HG02642 (cell line): Measurements from ENCODE around the gene ACTG2.
"Not testable (repeated sequence)": the region's sequence is repeated elsewhere in the genome, so short reads cannot be mapped to it uniquely, and the experiment has no call there.

Source experiments
- ATAC-seq: cut with Tn5 transposase; IDR thresholded peaks from one replicate; pipeline ENCODE4 v1.9.1; 2021; ENCODE audit warnings: mild to moderate bottlenecking; ENCODE audit not compliant: unreplicated experiment, poor library complexity

The ACTG2 gene

DNA sequence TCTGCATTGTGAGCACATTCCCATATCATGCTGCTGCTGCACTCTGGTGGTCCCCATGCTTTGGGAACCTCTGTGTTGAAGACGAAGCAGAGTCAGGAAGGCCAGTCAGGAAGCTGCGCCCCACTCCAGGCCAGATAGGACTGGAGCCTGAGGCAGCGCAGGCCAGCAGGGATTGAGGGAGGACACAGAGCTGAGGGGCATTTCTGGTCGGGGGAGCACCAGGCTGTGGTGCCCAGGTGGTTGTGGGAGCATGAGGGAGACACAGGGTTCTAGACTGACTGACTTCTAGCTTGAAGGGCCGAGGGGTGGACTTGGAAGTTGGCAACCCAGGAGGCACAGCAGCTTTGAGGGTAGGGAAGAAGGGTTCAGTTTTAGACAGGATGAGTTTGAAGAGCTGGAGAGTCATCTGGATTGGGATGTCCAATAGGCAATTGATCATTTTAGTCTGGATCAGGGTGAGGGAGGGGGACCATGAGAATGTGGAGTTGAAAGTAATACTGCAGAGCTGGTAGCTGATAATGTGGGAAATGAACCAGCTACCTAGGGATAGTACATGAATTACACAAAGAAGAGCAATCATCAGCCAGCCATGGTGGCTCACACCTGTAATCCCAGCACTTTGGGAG lies 1.4 kb upstream of the ACTG2 start:
- no peak for ATAC-seq

DNA sequence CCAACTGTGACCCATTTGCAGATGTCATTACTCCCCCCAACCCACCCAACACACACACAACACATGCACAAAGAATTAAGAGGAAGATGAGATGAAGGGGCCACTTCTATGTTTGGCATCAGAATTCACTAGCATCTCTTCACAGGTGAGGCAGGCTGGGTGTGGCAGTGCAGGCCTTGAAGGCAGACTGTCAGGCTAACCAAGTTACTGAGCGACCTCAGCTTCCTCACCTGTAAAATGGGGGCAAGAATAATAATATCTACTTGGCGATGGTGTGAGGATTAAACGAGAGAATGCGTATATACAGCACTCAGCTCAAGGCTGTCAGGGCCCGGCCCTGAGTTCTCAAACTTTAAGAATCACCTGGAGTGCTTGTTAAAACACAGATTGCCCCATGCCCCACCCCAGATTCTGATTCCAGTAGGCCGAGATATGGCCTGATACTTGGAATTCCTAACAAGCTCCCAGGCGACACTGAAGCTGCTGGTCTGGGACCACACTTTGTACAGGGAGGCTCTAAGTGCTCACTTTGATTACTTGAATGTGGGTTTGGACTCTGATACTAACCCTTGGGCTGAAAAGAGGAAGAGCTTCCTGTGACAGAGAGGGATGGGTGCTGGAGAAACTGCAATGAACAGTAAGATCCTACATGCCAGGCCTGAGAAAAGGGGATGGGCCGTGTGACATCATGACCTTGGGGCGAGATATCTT lies 1.1 kb downstream of the ACTG2 start:
- ATAC-seq, result no peak

DNA sequence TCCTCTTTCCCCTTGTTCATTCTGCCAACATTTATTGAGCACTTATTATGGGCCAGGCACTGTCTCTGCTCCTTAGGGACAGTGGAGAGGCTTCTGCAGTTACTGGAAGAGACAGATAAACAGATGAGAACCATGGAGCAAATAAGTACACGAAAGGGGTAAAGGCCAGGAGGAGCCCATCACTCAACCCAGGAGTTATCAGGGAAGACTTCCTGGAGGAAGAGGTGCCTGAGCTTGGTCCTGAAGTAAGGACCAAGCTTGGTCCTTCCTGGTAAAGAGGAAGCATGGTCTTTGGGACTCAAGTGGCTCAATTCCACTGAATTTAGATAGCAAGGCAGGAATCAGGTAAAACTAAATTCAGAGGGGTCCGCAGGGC lies 1.7 kb downstream of the ACTG2 start:
- no peak for ATAC-seq

DNA sequence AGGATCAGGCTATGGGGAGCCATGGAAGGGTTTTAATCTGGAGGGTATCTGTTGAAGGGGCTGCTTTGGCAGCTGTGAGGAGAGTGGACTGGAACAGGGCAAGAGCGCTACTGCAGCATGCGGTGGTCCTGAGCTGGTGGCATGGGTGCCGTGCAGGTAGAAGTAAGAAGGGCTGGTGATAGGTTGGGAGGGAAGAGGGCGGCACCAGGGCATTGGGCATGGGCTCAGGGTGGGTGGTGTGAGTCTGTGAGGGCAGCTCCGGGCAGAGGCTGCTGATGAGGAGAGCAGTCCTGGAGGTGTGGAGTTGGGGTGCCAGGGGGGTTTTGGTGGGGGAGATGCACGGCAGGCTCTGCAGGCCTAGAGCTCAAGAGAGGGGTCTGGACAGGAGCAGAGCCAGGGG lies 2.1 kb downstream of the ACTG2 start:
- no peak for ATAC-seq

DNA sequence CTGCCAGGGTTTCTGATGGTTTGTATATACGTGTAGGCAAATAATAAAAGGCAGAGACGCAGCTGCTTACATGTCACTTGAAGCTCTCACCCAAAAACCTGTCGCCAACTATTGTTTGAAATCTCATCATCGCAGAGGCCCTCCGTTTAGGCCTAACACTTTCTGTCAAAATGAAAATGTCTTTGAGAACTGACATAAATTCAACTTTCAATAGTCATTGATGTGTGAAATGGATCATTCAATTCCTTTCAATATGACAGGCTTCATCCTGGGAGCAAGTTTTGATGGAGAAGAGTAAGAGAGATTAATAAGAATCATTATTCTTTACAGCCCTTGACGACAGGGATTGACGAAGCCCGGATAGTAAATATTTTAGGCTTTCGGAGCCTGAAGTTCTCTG lies 2.7 kb downstream of the ACTG2 start:
- no peak for ATAC-seq

DNA sequence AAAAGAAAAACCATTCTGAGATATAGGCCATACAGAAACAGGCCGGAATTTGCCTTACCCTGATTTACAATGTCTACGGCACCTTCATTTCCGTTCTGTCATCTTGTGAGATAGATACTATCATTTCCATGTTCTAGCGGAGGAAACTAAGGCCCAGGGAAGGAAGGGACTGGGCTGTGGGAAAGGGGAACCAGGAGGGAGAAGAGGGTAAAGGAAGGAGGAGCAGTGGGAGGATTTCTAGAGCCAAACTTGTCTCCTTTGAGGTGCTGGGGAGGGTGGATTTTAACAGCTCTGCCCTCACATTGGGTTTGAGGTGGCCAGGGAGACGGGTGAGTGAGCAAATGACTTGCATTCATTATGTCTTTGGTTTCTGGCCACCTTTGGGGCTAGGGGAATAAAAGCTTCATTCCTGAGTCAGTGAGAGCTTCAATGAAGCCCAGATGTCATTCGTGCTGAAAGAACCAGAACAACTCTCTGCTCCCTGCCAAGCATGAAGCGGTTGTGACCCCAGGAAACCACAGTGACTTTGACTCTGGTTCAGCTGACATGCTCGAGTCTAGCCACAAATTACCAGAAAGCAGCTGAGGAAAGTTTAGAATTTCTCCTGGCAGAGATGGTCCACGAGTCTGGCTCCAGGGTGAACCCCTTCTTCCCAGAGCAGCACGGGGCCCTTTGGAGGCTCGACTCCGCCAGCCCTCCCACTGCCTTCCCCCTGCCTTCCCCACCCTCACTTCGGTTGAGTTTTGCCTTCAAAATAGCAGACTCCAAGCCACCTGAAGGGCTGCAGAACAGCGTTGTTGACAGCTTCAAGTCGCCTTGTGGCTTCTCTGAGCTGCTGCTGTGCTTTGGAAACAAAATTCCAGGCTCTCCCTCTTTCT lies 3.8 kb downstream of the ACTG2 start:
- peak; percentile 64 for ATAC-seq

DNA sequence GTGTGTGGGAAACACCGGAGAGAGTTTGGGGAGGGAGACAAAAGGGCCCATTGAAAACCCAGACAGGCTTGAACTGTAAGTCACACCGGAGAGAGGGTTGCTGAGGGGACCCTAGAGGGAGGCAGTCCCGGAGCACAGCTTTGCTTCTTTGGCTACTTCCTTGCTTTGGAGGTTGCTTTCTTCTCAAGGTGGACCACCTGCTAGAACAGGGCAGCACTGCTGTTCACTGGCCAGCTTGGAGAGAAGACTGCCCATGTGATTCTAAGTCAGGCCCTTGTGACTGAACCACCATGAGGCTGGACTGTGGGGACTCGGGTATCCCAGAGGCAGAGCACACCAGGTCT lies 4.4 kb downstream of the ACTG2 start:
- no peak for ATAC-seq

DNA sequence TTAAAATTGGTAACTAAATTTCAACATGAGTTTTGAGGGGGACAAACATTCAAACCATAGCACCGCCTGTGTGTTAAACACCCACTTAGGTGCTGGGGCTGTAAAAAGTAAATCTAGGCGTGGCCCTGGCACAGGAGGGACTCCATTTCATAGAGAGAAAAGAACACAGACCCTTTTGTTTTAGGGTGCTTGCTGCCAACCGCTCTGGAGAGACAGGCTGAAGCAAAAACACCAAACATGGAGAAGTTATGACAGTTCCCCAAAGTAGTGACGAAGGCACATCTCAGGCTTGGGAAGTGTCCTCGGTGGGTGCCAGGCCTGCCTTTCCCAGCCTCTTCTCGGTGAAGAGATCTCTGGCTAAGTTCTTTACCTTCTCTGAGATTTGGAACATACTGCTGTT lies 5.1 kb downstream of the ACTG2 start:
- no peak for ATAC-seq

DNA sequence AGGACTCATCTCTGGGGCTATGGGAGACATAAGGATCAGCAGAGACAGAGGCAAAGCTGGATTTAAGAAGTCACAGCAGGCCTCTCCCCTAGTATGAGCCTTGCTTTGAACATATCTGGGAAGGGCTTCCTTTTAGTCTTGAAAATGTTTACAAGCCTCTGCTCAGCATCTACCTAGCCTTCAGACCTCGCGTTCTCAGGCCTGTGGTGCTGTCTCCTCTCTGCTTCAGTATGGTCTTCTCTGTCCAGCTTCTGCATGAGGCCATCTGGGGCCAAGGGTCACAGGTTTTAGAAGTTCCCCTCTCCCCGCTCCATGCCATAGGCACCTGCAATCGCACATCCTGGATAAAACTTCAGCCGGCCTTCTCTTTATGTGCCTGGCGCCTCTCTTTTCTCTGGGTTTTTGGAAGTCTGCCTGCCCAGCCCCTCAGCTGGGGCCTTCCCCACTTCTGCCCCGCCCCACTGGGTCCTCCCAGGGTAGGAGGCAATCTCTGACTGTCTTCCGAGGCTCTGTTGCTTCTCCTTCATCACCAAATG lies 7.1 kb downstream of the ACTG2 start:
- ATAC-seq, result no peak

DNA sequence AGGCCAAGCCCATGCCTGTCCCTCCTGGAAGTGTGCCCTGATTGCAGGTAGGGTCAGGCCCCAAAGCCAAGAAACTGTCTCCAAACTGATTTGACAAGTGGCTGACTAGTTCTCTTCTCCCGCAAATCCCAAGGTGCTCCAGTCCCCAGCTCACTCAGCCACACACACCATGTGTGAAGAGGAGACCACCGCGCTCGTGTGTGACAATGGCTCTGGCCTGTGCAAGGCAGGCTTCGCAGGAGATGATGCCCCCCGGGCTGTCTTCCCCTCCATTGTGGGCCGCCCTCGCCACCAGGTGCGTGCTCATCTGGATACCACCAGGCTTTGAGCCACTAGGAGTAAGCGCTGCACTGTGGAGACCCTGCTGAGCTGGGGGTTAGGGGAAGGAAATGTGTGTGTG lies 8.3 kb downstream of the ACTG2 start:
- no peak for ATAC-seq

DNA sequence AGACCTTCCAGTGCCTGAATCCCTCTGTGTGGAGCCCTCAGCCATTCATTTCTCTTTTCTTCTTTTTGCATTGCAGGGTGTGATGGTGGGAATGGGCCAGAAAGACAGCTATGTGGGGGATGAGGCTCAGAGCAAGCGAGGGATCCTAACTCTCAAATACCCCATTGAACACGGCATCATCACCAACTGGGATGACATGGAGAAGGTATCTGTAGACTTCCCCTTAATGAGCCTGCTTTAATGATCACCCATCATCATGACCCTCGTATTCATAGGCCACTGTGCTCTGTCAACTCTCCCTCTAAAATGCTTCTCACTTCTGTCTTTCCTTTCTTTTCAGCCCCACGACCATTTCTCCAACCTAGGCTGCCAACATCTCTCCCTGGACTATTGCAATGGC lies 9.5 kb downstream of the ACTG2 start:
- no peak for ATAC-seq

DNA sequence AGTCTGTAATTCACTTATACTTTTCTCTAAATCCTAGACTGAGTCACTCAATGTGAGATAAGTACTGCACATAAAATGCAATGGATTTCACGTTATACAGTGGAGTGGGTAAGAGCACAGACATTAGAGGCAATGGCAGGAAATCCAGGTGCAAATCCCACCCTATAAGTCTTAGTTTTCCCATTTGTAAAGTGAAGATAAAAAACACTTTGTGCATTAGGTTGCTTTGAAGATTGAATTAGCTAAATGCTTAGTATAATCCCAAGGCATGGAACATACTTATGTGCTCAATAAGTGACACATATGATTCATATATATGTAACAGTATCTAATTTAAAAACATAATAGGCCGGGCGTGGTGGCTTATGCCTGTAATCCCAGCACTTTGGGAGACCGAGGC lies 10.5 kb downstream of the ACTG2 start:
- ATAC-seq, result no peak

DNA sequence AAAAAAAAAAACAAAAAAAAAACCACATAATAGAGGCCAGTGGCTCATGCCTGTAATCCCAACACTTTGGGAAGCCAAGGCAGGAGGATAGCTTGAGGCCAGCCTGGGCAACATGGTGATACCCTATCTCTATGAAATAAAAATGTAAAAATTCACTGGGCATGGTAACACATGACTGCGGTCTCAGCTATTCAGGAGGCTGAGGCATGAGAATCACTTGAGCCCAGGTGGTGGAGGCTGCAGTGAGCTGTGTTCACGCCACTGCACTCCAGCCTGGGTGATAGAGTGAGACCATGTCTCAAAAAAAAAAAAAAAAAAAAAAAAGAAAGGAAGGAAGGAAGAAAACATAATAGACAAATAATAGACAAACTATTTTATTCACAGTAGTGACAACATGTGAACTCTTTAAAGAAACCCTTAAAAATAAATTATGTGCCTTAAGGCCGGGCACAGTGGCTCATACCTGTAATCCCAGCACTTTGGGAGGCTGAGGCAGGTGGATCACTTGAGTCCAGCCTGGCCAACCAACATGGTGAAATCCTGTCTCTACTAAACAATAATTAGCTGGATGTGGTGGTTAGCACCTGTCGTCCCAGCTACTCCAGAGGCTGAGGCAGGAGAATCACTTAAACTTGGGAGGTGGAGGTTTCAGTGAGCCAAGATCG lies 11.3 kb downstream of the ACTG2 start:
- ATAC-seq, result not testable (repeated sequence)

DNA sequence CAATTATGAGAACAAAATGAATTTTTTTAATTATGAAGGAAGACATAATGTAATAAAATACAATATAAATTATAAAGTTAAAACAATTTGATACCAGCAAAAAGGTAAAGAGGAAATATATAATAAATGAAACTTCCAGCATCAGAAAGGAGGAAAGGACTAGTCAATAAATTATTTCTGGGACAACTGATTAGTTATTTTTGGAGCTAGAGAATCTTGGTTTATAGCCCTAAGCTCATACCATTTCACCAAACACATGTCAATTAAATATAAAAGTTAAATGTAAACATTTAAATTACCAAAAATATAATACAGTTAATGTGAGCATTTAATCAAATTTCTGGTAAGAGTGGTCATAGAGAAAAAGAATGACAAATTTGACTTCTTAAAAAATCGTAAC lies 12.1 kb downstream of the ACTG2 start:
- ATAC-seq, result no peak

DNA sequence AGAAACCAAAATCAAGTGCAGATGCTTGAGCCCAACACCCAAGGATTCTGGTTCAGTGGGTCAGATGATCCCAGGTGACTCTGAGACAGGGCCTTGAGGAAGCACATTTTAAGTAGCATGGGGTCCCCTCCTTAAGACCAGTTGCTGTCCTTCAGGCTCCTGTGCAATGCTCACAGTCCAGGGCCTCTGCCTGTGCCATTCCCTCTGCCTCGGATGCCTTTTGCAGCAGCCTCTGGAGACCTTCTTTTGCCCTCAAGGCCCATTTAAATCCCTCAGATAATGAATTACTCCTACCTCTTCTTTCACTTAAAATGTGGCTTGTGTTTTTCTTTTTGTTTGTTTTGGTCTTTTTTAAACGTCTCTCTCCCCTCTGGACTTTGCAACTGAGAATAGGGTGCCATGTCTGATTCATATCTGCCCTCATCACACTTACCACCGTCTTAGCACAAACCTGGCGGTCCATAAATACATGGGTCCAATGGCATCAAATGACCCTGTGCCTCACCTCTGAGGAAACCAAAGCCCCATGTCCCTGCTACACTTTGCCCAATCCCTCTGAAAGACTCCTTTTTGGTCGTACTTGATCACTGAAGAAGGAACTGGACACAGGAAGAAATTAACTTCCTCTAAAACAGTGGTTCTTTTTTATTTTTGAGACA lies 14.2 kb downstream of the ACTG2 start:
- no peak for ATAC-seq

DNA sequence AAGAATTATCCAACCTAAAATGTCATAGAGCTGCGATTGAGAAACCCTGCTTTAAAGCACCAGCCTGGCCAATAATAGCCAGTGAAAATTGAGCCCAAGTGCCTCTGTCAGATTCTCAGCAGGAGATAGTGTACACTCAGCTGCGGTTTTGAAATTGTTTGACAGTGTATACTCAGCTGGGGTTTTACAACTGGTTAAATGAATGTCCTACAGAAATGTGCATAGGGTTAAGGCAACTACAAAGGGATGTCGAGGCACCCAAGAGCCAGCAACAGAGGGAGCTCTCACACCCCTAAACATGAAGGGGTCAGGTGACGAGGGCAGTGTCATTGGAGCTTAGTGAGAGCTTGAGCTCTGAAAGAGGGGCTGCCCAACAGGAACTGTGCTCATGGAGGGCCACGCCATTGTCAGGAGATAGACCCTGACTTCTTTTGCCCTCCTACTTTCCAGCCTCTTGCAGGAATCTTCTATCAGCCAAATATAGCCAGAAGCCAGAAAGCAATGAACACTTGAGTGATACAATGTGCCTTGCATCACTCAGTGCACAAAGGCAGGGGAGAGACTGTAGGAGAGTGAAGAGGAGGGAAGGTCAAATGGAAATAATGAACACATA lies 15.1 kb downstream of the ACTG2 start:
- ATAC-seq, result no peak

DNA sequence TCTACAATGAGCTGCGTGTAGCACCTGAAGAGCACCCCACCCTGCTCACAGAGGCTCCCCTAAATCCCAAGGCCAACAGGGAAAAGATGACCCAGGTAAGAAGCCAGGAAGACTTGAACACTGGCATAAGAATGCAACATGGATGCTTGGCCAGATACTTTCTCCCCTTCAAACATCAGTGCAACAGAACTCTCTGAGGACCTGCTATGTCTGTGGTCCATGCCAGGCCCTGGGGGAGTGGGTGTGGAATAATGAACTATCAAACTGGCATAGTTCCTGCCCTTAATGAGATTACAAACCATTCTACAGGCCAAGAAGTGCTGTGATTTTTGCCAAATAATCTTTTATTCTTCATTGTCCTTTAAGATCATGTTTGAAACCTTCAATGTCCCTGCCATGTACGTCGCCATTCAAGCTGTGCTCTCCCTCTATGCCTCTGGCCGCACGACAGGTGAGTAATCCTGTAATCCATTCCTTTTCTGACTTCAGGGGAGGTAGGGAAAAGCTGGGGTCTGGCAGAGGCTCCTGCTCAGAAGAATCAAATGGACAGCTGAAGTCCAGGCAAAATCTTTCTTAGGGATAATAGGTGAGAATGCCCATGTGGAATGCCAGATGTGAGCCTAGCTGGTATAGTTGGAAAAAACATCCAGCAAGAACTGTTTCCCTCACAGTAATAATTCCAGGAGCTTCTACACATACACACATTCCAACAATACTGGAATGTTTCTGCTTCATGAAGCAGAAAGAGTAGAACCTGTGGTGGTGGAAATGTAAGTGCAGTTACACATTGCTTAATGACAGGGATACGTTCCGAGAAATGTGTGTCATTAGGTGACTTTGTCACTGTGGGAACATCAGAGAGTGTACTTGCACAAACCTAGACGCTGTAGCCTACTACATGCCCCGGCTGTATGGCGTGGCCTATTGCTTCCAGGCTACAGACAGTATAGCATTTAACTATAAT lies 16.2 kb downstream of the ACTG2 start:
- ATAC-seq, result no peak

DNA sequence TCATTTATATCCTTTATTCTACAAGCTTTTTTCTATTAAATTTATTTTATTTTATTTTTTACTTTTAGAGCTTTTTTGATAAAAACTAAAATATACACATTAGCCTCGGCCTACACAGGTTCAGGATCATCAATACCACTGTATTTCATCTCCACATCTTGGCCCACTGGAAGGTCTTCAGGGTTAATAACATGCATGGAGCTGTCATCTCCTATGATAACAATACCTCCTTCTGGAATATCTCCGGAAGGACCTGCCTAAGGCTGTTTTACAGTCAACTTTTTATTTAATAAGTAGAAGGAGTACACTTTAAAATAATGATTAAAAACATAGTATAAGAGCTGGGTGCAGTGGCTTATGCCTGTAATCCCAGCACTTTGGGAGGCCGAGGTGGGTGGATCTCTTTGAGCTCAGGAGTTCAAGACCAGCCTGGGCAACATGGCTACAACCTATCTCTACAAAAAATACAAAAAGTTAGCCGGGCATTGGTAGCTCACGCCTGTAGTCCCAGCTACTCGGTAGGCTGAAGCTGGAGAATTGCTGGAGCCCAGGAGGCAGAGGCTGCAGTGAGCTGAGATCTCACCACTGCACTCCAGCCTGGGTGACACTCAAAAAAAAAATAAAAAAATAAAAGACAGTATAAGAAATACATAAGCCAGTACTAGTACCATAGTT lies 18.2 kb downstream of the ACTG2 start:
- ATAC-seq, result no peak
